ENCODE results near the gene NLK.

DNA sequence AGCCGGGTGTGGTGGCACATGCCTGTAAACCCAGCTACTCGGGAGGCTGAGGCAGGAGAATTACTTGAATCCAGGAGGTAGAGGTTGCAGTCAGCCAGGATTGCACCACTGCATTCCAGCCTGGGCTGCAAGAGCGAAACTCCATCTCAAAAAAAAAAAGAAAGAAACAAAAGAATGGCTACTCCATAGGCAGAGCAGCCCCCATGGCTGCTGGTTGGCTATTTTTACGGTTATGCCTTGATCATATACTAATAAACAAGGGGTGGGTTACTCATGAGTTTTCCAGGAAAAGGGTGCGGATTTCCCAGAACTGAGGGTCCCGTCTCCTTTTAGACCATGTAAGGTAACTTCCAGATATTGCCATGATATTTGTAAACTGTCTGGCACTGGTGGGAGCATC, 200.3 kb downstream of the NLK start:
- TF ChIP-seq CBFB (IDR thresholded peaks at IDR 0.05; ENCODE audit: low read depth) (no peak), CEBPB (IDR thresholded peaks at IDR 0.05; ENCODE audit: borderline replicate concordance in 1 of 2, low read depth in 2 of 2, low read length in 2 of 2) (no peak), TAF1 (IDR thresholded peaks at IDR 0.05; ENCODE audit: borderline replicate concordance, low read depth, low read length) (no peak), ZNF217 (IDR thresholded peaks at IDR 0.05) (no peak), NFYB (IDR thresholded peaks at IDR 0.05; ENCODE audit: insufficient read depth, low read depth, low read length) (no peak), CHD2 (IDR thresholded peaks at IDR 0.05; ENCODE audit: borderline replicate concordance, low read depth, low read length) (no peak), EP300 (IDR thresholded peaks at IDR 0.05; ENCODE audit: borderline replicate concordance in 1 of 2, control insufficient read depth in 1 of 2, low read depth in 2 of 2, low read length in 2 of 2) (no peak), YY1 (IDR thresholded peaks at IDR 0.05; ENCODE audit: low read depth, low read length) (no peak)
- TF ChIP-seq, protein P1, sequence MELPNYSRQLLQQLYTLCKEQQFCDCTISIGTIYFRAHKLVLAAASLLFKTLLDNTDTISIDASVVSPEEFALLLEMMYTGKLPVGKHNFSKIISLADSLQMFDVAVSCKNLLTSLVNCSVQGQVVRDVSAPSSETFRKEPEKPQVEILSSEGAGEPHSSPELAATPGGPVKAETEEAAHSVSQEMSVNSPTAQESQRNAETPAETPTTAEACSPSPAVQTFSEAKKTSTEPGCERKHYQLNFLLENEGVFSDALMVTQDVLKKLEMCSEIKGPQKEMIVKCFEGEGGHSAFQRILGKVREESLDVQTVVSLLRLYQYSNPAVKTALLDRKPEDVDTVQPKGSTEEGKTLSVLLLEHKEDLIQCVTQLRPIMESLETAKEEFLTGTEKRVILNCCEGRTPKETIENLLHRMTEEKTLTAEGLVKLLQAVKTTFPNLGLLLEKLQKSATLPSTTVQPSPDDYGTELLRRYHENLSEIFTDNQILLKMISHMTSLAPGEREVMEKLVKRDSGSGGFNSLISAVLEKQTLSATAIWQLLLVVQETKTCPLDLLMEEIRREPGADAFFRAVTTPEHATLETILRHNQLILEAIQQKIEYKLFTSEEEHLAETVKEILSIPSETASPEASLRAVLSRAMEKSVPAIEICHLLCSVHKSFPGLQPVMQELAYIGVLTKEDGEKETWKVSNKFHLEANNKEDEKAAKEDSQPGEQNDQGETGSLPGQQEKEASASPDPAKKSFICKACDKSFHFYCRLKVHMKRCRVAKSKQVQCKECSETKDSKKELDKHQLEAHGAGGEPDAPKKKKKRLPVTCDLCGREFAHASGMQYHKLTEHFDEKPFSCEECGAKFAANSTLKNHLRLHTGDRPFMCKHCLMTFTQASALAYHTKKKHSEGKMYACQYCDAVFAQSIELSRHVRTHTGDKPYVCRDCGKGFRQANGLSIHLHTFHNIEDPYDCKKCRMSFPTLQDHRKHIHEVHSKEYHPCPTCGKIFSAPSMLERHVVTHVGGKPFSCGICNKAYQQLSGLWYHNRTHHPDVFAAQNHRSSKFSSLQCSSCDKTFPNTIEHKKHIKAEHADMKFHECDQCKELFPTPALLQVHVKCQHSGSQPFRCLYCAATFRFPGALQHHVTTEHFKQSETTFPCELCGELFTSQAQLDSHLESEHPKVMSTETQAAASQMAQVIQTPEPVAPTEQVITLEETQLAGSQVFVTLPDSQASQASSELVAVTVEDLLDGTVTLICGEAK (IDR thresholded peaks at IDR 0.05; ENCODE audit: borderline replicate concordance) = no peak
- TF ChIP-seq, protein P2, sequence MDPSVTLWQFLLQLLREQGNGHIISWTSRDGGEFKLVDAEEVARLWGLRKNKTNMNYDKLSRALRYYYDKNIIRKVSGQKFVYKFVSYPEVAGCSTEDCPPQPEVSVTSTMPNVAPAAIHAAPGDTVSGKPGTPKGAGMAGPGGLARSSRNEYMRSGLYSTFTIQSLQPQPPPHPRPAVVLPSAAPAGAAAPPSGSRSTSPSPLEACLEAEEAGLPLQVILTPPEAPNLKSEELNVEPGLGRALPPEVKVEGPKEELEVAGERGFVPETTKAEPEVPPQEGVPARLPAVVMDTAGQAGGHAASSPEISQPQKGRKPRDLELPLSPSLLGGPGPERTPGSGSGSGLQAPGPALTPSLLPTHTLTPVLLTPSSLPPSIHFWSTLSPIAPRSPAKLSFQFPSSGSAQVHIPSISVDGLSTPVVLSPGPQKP (IDR thresholded peaks at IDR 0.05; ENCODE audit: low read depth, low read length) = no peak
- TF ChIP-seq, protein P3, sequence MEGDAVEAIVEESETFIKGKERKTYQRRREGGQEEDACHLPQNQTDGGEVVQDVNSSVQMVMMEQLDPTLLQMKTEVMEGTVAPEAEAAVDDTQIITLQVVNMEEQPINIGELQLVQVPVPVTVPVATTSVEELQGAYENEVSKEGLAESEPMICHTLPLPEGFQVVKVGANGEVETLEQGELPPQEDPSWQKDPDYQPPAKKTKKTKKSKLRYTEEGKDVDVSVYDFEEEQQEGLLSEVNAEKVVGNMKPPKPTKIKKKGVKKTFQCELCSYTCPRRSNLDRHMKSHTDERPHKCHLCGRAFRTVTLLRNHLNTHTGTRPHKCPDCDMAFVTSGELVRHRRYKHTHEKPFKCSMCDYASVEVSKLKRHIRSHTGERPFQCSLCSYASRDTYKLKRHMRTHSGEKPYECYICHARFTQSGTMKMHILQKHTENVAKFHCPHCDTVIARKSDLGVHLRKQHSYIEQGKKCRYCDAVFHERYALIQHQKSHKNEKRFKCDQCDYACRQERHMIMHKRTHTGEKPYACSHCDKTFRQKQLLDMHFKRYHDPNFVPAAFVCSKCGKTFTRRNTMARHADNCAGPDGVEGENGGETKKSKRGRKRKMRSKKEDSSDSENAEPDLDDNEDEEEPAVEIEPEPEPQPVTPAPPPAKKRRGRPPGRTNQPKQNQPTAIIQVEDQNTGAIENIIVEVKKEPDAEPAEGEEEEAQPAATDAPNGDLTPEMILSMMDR (IDR thresholded peaks at IDR 0.05 in 2 of 3, conservative IDR thresholded peaks at IDR 0.05 in 1 of 3; ENCODE audit: control insufficient read depth in 2 of 3, extremely low read depth in 1 of 3, insufficient read depth in 1 of 3, low read depth in 3 of 3, low read length in 3 of 3) = no peak
- TF ChIP-seq, protein P4, sequence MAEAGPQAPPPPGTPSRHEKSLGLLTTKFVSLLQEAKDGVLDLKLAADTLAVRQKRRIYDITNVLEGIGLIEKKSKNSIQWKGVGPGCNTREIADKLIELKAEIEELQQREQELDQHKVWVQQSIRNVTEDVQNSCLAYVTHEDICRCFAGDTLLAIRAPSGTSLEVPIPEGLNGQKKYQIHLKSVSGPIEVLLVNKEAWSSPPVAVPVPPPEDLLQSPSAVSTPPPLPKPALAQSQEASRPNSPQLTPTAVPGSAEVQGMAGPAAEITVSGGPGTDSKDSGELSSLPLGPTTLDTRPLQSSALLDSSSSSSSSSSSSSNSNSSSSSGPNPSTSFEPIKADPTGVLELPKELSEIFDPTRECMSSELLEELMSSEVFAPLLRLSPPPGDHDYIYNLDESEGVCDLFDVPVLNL (IDR thresholded peaks at IDR 0.05; ENCODE audit: low read depth, low read length) = no peak
- TF ChIP-seq, protein P5, sequence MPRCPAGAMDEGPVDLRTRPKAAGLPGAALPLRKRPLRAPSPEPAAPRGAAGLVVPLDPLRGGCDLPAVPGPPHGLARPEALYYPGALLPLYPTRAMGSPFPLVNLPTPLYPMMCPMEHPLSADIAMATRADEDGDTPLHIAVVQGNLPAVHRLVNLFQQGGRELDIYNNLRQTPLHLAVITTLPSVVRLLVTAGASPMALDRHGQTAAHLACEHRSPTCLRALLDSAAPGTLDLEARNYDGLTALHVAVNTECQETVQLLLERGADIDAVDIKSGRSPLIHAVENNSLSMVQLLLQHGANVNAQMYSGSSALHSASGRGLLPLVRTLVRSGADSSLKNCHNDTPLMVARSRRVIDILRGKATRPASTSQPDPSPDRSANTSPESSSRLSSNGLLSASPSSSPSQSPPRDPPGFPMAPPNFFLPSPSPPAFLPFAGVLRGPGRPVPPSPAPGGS (IDR thresholded peaks at IDR 0.05; ENCODE audit: borderline replicate concordance, insufficient read depth, low read depth, low read length, poor library complexity, severe bottlenecking) = no peak
- TF ChIP-seq, protein P6, sequence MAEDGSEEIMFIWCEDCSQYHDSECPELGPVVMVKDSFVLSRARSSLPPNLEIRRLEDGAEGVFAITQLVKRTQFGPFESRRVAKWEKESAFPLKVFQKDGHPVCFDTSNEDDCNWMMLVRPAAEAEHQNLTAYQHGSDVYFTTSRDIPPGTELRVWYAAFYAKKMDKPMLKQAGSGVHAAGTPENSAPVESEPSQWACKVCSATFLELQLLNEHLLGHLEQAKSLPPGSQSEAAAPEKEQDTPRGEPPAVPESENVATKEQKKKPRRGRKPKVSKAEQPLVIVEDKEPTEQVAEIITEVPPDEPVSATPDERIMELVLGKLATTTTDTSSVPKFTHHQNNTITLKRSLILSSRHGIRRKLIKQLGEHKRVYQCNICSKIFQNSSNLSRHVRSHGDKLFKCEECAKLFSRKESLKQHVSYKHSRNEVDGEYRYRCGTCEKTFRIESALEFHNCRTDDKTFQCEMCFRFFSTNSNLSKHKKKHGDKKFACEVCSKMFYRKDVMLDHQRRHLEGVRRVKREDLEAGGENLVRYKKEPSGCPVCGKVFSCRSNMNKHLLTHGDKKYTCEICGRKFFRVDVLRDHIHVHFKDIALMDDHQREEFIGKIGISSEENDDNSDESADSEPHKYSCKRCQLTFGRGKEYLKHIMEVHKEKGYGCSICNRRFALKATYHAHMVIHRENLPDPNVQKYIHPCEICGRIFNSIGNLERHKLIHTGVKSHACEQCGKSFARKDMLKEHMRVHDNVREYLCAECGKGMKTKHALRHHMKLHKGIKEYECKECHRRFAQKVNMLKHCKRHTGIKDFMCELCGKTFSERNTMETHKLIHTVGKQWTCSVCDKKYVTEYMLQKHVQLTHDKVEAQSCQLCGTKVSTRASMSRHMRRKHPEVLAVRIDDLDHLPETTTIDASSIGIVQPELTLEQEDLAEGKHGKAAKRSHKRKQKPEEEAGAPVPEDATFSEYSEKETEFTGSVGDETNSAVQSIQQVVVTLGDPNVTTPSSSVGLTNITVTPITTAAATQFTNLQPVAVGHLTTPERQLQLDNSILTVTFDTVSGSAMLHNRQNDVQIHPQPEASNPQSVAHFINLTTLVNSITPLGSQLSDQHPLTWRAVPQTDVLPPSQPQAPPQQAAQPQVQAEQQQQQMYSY (CRISPR knock-in tag; IDR thresholded peaks at IDR 0.05) = no peak

All from GM12878 (cell line).